ENCODE data around the gene CBLB. TPM values are rescaled to one million over a fixed set of nuclear protein-coding genes. Genes with fewer than 3 reads are reported as not detected.

The CBLB gene
- total and polyA plus RNA-seq, 2 of the 4 experiments (the other 2 are of a cell fraction) = 10.1 to 20.1 TPM

DNA sequence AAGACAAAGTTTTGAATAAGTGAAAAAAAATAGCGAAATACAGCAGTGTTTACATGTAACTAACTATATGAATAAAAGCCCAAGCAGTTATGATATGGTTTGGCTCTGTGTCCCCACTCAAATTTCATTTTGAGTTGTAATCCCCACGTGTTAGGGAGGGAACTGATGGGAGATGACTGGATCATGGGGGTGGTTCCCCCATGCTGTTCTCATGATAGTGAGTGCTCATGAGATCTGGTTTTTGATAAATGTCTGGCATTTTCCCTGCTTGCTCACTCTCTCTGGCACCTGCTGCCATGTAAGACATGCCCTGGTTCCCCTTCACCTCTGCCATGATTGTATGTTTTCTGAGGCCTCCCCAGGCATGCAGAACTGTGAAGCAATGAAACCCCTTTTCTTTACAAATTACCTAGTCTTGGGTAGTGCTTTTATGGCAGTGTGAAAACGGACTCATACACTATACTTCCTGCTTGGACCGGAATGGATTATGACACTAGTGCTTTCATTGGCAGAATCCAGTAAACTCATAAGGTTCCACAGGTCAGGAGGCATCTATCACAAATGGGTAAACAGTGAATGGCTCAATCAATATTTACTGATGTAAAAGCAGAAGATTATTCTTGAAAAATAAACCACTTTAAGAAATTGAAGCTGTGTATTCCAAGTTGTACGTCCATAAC is 192.1 kb downstream of the CBLB start:
- no peak overlapping the region for H4K8ac ChIP-seq (ENCODE audit: low read depth in 2 of 2, low read length in 2 of 2)
- no peak overlapping the region for H4K5ac ChIP-seq (ENCODE audit: low read depth, low read length)
- no peak overlapping the region for H2AK9ac ChIP-seq (replicated peaks; ENCODE audit: low read depth, low read length, poor library complexity)
- ATAC-seq (ENCODE audit: low read depth) = no peak
- no peak overlapping the region for H3K9ac ChIP-seq (ENCODE audit: low read depth, low read length)
- no peak overlapping the region for H2BK120ac ChIP-seq (ENCODE audit: low read depth, low read length)
- BruUV-seq (replicated peaks) = no TSS peak
- dilution Hi-C loops (cut with HindIII; ENCODE audit: low sequenced_read_pairs, unreplicated experiment) = no loop called here
- intact Hi-C loops (cut with micrococcal nuclease) = loop anchor here (10.0 kb wide), 1 partner anchor 312 kb away; the partner anchor contains the start of gene ALCAM
- H2BK5ac ChIP-seq (ENCODE audit: low read depth, low read length, poor library complexity, severe bottlenecking) = no peak overlapping the region
- CTCF ChIA-PET = interaction anchor here (0.7 kb wide), 2 partner anchors 75 to 828 kb away, joined by 3 to 7 read pairs; no protein-coding TSS in a partner anchor
- H2BK20ac ChIP-seq (ENCODE audit: low read depth, low read length) = no peak overlapping the region
- POLR2A ChIA-PET (ENCODE audit: unreplicated experiment) = interaction anchor here (0.6 kb wide), 1 partner anchor 532 kb away, joined by 9 read pairs; no protein-coding TSS in a partner anchor
- no peak for DNase-seq
- no peaks in the 10 kb centered on the region for H3K9me3 ChIP-seq (ENCODE audit: control insufficient read depth, insufficient read depth, low read length)
- H3K4me3 ChIP-seq (ENCODE audit: insufficient read depth, low read depth, low read length) = no peak overlapping the region
- no peak overlapping the region for H3K14ac ChIP-seq (replicated peaks; ENCODE audit: low read depth, low read length)
- no peak overlapping the region for H2BK15ac ChIP-seq (ENCODE audit: low read depth, low read length)
- H3K27ac ChIP-seq (ENCODE audit: insufficient read depth, low read length) = no peak overlapping the region
- no peaks in the 10 kb centered on the region for H3K4me1 ChIP-seq (ENCODE audit: control insufficient read depth, insufficient read depth, low read length)
- WGBS, 2 experiments (ENCODE audit: extremely low coverage in 2 of 2, insufficient read length in 1 of 2) = no CpG with 5 or more reads among the region's 5 CpGs
- no peaks in the 10 kb centered on the region for H3K27me3 ChIP-seq (ENCODE audit: control insufficient read depth, insufficient read depth, low read length)
- H2AFZ ChIP-seq (replicated peaks; ENCODE audit: low read length, poor library complexity) = no peak overlapping the region
- H4K20me1 ChIP-seq (ENCODE audit: insufficient read depth, low read length) = no peaks in the 10 kb centered on the region
- no peak overlapping the region for H3K4me2 ChIP-seq (ENCODE audit: low read depth, low read length)
- no peaks in the 10 kb centered on the region for H3K9me1 ChIP-seq (ENCODE audit: insufficient read depth, low read length)
- no peak overlapping the region for H4K91ac ChIP-seq (ENCODE audit: insufficient read depth, low read depth, low read length)
- no peak overlapping the region for H2AK5ac ChIP-seq (ENCODE audit: low read depth, low read length)
- no peak overlapping the region for H3K18ac ChIP-seq (ENCODE audit: low read depth, low read length)
- H3K23ac ChIP-seq (ENCODE audit: low read depth, low read length) = no peak overlapping the region
- in situ Hi-C loops (cut with MboI; ENCODE audit: low sequenced_read_pairs) = no loop called here
- no peaks in the 10 kb centered on the region for H3K79me1 ChIP-seq (ENCODE audit: low read depth in 1 of 2, low read length in 2 of 2)
- peaks cover 17% of the 10 kb centered on the region for H3K36me3 ChIP-seq (ENCODE audit: control insufficient read depth, insufficient read depth, low read length)
- no peak overlapping the region for H3K56ac ChIP-seq (ENCODE audit: extremely low read depth, insufficient read depth, low read length)
- H3K4ac ChIP-seq (ENCODE audit: low read depth, low read length) = no peak overlapping the region
- no peak for TF ChIP-seq SMC3 (IDR thresholded peaks at IDR 0.05; ENCODE audit: low read depth, low read length)
- TF ChIP-seq RAD21 (IDR thresholded peaks at IDR 0.05; ENCODE audit: low read length) = no peak
- no peak for TF ChIP-seq BHLHE40 (IDR thresholded peaks at IDR 0.05; ENCODE audit: low read depth, low read length)
- no peak for TF ChIP-seq MAZ (IDR thresholded peaks at IDR 0.05; ENCODE audit: borderline replicate concordance, low read depth, low read length)
- TF ChIP-seq ELK1 (IDR thresholded peaks at IDR 0.05; ENCODE audit: borderline replicate concordance, low read depth, low read length) = no peak
- no peak for TF ChIP-seq RFX5 (IDR thresholded peaks at IDR 0.05; ENCODE audit: low read depth, low read length)
- TF ChIP-seq, protein P1, sequence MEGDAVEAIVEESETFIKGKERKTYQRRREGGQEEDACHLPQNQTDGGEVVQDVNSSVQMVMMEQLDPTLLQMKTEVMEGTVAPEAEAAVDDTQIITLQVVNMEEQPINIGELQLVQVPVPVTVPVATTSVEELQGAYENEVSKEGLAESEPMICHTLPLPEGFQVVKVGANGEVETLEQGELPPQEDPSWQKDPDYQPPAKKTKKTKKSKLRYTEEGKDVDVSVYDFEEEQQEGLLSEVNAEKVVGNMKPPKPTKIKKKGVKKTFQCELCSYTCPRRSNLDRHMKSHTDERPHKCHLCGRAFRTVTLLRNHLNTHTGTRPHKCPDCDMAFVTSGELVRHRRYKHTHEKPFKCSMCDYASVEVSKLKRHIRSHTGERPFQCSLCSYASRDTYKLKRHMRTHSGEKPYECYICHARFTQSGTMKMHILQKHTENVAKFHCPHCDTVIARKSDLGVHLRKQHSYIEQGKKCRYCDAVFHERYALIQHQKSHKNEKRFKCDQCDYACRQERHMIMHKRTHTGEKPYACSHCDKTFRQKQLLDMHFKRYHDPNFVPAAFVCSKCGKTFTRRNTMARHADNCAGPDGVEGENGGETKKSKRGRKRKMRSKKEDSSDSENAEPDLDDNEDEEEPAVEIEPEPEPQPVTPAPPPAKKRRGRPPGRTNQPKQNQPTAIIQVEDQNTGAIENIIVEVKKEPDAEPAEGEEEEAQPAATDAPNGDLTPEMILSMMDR (conservative IDR thresholded peaks at IDR 0.05; ENCODE audit: low read depth, low read length) = no peak
- no peak for TF ChIP-seq CEBPB (IDR thresholded peaks at IDR 0.05; ENCODE audit: low read depth, low read length)
- no peak for TF ChIP-seq MAFK (IDR thresholded peaks at IDR 0.05; ENCODE audit: low read depth, low read length)
- no peak for TF ChIP-seq RCOR1 (IDR thresholded peaks at IDR 0.05; ENCODE audit: insufficient replicate concordance, low read length)
